CMK (cell line): ENCODE data around the gene LRRC30.

Experiments
- DNase-seq: peaks from one replicate; pipeline ENCODE4 v3.0.0-alpha.2; 2010; ENCODE audit warnings: low read depth

Gene LRRC30

GRCh38 chr18:7237673-7238272 lies 6.9 kb downstream of the LRRC30 start:
- no peak for DNase-seq

DNA sequence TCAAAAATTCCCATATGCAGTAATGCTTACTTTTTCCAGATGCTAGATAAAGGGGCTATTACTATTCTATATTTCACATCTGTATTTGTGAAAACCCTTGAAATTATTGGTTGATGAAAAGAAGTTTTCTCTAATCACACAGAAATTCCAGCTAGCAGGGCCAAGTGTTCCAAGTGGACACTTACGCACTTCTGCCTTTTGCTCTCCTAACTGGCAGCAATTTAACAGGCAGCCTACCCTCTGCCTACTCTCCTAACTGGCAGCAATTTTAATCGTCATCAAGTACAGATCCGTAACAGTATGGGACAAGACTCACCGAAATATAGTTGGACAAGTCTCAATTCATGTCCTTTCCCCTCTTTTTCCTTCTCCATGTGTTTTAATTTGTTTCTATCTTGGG lies 12.0 kb downstream of the LRRC30 start:
- no peak for DNase-seq

GRCh38 chr18:7248877-7249276 lies 18.0 kb downstream of the LRRC30 start:
- DNase-seq = no peak

GRCh38 chr18:7254163-7254562 lies 23.3 kb downstream of the LRRC30 start:
- DNase-seq = no peak

DNA sequence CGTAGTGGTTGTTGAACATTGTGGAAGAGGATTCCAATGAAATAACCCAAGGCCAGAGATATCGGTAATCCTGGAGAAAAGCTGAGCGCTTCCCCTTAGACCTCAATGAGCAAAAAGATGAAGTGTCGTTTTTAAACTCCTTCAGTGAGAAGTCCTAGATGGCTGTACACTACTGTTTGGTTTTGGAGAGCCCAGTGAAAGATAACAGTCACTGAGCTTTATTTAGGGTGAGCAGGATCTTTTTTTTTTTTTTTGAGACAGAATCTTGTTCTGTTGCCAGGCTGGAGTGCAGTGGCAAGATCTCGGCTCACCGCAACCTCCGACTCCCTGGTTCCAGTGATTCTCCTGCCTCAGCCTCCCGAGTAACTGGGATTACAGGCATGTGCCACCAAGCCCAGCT lies 24.2 kb downstream of the LRRC30 start:
- DNase-seq = no peak

- no peak for DNase-seq
Measured at GRCh38 chr18:7255643-7256042, 24.8 kb downstream of the LRRC30 start.

DNA sequence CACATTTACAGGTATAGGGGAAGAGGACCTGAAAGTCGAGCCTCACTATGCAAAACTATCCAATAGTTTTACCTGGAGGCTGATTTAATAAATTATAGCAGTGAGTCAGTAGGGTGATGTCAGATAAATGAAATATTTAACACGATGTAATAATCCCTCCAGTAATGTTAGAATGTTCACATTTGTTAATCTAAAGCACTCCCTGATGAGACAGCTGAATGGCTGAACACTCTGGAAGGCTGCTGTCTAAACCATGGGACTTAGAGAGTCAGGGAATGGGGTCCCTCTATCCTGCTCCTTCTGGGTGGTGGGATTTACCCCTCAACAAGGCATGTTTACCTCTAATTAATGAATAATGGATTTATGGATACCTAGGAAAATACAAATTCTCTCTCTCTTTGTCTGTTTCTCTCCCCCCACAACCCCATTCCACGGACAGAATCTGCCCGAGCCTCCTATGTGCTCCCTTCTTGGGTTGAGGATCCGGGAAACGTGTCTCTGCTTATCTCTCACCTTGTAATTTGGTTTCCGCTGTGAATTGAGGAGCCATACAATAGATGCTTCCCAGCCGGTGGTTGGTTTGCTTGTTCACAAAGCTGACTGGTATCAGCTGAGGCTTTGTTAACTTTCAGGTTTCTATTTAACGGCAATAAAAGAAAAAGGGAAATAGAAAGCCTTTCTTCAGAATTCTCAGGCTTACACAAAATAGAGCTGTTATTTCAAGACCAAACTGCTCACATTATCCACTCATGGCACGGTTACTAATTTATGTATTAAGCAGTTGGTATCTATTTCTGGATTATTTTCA lies 25.9 kb downstream of the LRRC30 start:
- DNase-seq = no peak

DNA sequence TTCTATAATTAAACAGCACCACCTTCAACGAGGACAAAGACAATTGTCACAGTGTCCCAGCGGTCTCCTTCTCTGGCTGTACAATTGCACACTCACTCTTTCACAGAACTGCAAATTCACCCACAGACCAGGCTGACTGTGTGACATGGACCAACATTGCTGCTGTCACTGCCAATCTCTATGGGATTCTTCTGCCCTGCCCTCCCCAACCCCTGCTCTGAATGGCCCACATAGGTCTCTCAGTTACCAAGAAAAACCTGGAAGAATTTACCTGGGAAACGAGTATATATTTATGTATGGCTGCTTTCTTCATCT lies 26.5 kb downstream of the LRRC30 start:
- DNase-seq = no peak

DNA sequence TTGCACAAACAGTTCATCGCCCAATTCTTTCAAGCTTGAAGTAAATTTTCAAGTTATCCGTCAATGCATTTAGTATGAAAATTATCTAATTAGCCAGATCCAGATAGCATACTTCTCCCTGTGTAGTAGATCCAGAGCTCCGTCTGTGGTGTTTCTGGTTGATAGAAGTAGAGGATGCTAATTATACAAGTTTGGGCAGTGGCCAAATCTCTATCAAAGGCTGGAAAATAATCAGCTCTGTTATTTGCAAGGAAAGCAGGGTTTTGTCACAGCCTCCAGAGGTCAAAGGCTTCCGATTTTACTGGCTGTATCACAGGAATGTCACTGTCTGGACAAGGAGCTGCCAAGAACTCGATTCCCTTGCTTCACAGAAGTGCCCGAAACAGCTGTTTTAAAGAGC lies 28.6 kb downstream of the LRRC30 start:
- DNase-seq = no peak

GRCh38 chr18:7261199-7261598 lies 30.3 kb downstream of the LRRC30 start:
- DNase-seq = no peak

DNA sequence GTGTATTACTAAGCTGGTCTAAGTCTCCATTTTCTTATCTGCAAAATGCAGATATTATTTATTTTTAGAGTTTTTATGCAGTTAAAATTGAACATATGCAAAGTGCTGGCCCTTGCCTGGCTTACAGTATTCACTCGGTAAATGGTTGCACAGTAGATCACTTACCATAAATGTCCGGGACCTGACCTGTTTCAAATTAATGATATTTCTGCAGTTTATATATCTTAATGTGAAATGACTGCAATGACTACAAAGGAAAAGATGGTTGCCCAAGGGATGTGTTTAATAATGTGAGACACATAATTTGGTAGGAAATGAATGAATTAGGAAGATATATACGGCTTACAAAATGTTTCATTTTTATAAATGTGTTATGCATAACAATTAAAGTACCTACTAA lies 37.1 kb downstream of the LRRC30 start:
- no peak for DNase-seq

DNA sequence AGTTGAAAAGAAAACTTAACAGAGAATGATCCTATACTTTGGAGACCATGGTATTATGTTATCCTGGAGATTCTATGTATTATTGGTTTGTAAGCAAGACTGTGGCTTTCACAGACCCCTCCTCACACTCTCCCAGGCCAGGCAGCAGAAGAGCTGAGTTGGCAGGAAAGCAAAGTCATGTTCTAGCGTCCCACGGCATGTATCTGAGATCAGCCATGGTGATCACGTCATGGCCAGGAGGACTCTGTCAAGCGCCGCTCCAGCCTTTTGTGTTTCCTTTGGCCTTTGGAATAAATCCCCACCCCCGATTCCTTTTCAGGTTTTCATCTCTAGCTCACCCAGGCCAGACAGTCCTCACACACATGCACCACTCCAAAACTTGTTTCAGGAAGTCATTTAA lies 39.1 kb downstream of the LRRC30 start:
- no peak for DNase-seq

DNA sequence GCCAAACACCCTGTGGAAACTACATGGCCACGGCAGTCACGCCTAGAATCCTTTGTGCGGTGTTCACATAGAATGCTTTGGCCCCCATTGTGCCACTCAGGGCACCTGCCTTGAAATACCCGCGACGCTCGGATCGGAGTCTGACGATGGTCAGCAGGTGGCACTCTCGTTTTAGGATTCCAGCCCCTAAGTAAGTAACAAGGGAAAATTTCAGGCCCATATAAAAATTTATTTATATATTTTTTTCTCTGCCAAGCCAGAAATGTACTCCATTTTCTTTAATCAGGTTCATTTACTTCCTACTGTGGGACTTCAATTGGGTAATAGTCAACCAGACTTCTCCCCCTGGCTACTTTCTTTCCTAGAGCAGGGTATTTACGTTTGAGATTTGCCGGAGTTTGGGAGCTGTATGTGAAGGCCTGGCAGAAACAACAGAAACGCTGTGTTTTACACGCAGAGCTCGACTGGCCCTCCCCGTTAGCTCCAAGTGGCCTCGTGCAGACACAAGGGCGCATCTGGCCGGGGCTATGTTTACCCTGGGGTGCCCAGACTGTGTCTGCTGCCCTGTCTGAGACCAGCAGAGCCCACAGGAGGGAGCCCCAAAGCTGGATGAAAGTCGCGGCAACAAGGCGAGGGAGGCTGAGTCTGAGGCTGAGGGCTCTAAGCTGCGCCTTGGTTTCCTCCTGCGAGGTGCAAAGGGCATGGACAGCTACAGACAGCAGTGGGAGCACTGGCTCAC lies 41.6 kb downstream of the LRRC30 start:
- no peak for DNase-seq

DNA sequence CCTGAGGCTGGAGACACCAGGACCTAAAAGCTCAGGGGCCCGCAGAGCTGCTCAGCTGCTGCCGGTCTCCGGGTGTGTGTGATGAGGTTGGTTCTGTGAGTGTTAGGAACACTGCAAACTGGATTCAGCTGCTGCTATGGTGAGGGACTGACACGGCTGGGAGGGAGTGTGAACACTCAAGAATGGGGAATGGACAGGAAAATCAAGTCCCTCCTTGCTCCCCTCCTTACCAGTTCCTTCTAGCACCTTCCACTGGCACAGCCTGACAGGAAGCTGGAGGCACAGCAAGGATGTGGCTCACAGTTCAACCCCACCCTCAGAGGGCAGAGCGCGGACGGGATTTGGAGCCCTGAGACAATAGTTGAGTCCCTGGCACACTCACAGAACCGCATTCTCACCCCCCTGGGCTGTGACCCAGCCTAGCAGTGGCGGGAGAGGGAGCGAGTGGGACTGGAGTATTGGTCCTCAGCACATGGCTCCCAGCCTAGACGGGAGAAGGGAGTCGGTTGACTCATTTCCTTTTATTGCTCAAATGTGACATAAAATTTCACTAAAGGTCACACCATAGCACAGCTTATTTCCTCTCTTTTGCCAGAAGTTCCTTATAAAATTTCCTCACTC lies 42.5 kb downstream of the LRRC30 start:
- no peak for DNase-seq

- DNase-seq = no peak
Measured at GRCh38 chr18:7281579-7281978, 50.7 kb downstream of the LRRC30 start.
